Limb (tissue), 2 donors: Measurements from ENCODE around the gene CHST14.

Source experiments
- DNase-seq, 2 donors: peaks; one replicate each; pipeline ENCODE4 v3.0.0-alpha.2; 2016; ENCODE audit errors: extremely low spot score in 2 of 2

The CHST14 gene, protein sequence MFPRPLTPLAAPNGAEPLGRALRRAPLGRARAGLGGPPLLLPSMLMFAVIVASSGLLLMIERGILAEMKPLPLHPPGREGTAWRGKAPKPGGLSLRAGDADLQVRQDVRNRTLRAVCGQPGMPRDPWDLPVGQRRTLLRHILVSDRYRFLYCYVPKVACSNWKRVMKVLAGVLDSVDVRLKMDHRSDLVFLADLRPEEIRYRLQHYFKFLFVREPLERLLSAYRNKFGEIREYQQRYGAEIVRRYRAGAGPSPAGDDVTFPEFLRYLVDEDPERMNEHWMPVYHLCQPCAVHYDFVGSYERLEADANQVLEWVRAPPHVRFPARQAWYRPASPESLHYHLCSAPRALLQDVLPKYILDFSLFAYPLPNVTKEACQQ

DNA sequence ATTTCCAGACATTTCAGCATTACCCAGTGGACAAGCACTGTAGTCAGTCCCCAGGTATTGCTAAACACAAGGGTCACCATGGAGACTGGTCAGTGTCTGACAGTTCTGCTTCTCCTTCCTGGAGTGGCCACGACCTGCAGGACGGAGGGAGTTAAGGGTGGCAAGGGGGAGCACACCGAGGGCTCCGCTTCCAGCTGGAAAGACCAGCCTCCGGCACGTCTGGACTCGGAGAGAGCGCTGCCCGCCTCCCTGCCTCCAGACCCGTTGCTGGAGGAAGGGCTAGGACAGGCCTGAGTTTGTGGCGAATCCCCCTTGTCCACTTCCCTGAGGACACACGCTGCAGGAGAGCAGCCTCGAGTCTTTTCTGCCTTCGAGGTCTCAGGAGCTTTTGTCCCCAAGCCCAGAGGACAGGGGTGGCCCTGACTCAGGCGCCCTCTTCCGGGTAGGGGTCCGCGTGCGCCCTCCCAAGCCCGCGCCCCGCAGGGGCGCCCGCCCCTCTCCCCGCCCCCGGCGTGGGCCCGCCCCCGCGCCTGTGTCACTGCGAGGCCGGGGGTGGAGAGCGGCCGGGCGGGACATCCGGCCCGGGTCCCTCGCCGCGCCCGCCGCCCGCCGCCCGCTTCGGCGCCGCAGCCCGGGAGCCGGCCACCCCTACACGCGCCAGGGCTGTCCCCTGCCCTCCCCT is at the start of gene CHST14:
CHST14 (plus strand) TSS at position 562 of the 682 bp plus-strand sequence. CDS start 230 bp downstream, outside the sequence.
- DNase-seq, result peak; percentile 53 to 86

DNA sequence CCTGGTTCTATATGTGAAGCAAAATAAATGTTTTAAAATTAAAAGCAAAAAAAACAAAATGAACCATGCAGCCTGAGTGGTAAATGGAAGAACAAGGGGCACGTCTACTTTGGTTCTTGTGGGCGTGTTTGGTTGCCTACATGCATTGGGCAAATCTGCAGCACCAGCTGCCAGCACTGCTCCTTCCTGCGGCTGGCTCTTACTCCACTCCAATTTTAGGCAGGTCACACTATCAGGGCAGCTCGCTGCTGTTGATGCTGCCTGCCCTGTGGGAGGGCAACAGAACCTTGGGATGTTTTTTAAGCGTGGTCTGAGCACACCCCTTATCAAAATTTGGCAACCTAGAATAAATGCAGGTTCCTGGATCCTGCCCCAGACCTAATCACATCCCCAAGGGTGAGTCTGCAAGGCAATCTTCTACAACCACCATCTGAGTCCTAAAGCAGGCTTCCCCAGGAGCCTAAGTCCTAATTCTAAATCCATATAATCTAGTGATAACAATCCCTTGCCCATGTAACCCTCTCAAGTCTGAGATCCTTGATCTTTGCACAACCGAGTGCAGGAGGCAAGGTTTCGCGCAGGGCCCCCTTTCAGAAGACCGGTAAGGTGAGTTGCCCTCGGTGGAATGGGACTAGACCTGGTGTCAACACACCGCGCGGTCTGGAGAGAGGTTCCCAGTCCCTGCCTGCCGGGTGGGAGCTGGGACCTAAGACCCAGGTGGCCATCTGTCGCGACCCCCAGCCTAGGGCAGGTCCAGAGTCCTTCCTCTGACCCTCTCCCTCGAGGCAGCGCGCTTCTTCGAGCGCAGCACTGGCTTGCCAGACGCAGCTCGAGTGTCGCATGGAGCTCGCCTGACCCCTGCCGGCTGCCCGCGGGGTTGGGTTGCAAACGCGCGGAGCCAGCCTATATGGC is 49.3 kb upstream of the CHST14 start:
- DNase-seq, result peak; percentile 64 to 89

DNA sequence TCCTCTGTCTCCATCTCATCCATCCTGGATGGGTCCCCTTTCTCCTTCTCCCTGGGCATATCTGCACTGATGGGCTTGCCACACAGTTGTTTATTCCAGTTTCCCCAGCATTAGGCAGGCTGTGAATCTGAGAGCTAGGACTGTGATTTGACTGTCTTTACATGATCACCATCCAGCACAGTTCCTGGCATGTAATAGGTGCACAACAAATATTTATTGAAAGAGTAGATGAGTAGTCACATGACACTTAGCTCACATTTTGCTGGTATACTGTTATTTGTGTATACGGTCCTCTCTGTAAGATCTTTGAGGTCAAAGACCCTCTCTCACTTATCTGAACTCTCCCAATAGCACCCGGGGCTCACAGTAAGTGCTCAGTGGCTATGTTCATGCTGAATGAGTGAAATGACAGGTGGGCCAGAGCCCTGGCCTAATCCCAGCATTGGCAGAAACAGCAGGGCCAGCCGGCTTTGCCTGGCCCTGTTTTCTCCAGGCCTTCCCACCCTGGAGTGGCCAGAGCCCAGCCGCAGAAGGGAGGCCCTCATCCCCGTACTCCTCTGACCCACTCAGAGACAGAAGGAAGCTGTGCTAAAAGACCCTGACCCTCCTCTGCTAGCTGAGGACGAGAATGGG is 46.2 kb upstream of the CHST14 start:
- DNase-seq, result no peak

DNA sequence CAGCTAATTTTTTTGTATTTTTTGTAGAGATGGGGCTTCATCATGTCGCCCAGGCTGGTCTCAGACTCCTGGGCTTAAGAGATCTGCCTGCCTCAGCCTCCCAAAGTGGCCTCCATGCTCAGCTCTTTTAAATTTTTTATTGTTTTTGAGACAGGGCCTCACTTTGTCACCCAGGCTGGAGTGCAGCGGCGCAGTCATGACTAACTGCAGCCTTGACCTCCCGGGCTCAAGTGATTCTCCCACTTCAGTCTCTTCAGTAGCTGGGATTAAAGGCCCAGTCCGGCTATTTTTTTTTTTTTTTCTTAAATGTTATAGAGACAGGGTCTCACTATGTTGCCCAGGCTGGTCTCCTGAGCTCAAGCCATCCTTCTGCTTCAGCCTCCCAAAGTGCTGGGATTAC is 45.1 kb upstream of the CHST14 start:
- no peak for DNase-seq

DNA sequence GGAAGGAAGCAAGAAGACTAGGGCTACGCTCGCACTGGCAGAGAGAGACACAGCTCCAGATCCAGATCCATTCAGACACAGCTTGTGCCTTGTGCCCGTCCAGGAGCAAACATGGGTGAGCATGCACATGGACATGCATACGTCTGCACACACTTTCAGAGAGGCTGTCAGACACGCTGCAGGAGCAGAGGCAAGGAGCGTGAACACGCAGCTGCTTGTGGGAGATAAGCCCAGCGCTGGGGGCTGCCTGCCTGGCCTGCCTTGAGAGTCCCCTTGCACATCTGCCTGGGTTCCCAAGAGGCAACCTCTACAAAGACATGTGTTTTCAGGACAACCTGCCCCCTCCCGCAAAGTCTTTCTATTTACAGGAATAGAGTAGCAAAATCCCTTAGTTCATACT is 43.6 kb upstream of the CHST14 start:
- DNase-seq, result no peak

DNA sequence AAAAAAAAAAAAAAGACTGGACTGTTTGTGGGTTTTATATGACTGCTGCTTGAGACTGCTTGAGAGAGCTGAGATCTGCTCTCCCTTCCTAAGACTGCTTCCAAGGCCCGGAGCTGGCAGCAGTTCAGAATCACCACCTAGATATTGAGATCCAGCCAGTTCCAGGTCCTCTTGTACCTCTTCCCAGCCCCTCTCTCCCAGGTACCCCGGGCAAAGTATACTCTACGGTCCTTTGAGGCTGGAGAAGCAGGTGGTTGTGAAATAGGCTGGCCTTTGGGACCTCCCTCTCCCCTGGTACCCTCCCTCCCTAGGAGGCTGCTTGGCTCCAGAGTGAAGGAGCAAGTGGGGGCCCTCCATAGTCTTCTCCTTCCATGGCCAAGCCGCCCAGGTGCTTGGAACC is 42.6 kb upstream of the CHST14 start:
- DNase-seq, result no peak

DNA sequence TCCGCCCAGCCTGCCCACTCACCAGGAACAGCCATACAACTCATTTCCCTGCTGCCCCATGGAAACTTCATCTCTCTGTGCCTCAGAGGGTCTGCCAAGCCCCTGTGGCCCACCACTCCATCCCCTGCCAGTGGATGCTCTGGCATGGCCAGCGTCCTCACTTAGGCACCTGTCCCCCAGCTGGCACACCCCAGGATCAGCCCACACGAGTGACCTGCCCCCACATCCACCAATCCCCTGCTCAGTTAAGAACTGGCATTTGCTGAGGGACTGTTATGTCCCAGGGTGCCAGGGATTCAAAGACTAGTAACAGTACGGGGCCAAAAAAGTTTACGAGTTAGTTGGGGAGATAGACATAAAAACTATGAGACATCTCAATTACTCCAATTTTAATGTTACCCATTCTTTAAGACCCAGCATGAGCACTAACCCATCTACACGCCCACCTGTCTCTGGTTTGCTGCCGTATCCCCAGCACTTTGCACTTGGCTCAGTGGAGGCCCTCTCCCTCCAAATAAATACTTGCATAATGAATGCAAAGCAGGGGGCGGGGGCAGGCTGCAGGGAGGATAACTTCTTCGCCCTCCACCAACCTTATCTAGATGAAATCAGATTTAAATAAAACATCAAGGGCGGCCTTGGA is 41.6 kb upstream of the CHST14 start:
- DNase-seq, result no peak

DNA sequence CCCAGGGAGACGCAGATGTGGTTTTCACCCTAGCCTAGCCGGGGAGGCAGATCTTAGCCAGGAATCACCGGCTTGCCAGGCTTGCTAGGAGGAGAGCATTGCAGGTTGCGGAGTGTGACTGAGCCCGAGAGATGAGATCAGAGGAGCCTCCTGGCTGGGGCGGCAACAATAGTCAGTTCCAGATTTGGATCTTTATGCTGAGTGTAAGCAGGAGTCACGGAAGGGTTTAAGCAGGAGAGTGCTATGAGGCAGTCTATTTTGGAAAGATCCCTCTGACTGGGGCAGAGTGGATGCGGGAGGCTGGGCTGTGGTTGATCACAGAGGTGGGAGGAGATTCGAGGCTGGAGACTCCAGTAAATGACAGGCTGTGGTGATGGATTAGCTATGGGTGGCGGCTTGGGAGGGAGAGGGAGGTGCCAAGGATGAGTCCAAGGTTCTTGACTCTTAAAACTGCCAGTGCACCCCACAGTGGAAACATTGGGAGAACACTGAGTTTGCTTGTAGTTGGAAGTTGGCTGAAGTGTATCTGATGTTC is 40.4 kb upstream of the CHST14 start:
- no peak for DNase-seq

DNA sequence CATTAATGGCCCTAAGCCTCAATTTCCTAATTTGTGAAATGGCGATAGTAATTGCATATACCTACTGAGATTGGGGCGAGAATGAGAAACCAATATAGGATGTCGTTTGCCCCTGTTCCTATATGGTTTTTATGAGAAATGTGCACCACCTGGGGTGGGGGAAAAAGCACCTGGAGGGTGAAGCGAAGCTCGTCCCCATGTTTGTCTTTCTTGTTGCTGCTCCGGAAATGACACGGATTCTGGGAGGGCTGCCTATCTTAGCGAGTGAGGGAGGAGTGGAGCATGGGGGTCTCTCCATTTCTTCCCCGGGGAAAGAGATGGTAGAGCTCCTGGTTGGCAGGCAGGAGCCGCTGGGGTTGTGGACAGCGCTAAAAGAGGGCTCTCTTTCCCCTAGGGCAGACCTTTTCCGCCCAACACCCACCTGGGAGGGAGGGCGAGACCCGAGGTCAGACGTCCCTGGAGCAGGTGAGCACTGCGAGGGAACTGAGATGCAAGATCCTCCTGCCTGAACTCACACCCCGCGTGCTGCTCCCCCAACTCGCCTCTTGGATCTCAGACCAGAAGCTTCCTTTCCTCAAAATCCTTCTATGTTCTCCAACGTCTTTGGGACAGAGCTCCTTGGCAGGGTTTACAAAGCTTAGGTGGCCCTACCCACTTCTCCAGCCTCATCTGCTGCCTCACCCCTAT is 35.6 kb upstream of the CHST14 start:
- DNase-seq, result no peak

DNA sequence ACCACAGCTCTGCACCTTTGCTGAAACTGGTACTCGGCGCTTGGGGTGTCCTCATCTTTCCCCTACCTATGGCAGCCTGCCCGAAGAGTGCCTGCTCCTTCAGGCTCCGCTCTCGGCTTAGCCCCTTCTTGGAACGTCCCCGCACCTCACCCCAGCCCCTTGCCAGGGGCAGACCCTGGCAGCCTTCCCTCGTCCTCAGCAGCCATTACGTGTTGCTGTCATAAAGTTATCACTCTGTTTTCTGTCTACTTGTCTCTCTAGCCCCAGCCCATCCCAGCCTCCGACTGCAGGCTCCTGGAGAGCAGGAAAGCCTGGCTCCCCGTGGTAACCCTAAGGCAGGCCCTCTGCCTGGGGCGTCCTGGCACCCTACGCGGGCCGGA is 35.1 kb upstream of the CHST14 start:
- no peak for DNase-seq

DNA sequence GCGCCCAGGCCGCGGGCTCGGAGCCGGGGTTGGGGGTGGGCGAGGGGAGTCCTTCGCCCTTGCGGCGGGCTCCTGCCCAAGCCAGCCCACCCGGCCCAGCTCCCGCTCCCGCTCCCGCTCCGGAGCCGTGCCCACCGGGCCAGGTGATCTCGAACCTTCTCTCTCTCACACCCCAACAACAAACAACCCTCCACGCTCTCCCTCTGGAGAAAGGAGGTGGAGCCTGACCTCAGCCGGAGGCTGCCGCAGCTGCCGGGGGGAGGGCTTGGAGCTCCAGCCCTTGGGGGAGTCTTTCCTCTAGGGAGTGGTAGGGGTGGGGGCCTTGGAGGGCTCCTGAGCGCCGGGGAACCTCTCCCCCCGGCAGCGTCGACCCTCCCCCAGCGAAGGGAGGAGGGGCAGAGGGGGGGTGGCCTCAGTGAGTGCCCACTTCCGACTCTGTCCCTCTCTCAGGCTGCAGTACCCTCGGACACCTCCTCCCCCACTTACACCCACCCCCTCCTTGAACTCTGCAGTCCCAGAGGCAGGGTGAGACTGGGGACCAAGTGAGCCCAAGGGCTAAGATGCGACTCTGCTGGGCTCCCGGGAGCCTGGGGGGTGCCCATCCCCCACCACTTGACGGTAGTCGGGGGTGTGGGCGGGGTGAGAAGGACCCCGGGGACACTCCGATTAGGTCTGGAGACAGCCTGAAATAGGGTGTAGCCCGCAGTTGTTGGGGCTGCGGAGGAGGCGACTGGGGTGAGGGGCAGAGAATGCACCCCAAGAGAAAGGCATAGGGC is 34.5 kb upstream of the CHST14 start:
- peak in 1 of 2 donors; percentile 65 for DNase-seq

DNA sequence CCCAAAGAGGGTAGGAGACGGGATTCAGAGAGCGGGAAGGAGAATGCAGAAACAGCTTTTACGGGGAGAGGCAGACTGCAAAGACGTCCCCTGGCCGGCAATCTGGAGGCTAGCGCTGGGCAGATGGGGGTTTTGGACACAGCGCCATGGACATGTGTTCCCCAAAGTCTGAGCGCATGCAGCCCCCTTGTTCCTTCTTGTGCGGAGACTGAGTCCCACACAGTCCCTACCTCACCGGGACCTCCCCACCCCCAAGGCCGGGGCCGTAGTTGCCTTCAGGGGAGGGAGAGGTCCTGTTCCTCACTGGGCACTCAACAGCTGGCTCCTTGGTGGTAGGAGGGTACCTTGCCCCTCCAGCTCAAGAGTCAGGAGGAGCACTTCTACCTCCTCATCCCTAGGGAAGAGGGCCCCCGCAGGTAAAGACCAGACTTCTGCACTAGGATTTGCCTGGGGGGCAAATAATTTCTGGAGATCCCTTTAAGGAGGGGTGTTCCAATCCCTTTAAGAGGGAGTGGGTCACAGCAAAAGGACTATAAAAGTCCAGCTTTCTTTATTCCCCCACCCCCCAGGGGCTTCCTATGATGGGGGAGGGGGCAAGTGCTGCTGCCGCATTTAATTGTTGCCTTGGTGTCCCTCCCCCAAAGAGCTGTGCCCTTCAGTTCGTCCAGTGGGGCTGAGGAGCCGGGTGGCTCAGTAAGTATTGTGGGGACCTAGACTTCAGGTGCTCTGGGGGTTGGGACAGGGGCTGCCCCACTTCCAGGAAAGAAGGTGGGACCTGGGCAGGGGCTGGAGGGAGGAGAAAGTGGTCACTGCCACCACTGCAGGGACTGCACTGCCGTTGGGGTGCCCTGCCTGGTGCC is 33.7 kb upstream of the CHST14 start:
- DNase-seq, result no peak

DNA sequence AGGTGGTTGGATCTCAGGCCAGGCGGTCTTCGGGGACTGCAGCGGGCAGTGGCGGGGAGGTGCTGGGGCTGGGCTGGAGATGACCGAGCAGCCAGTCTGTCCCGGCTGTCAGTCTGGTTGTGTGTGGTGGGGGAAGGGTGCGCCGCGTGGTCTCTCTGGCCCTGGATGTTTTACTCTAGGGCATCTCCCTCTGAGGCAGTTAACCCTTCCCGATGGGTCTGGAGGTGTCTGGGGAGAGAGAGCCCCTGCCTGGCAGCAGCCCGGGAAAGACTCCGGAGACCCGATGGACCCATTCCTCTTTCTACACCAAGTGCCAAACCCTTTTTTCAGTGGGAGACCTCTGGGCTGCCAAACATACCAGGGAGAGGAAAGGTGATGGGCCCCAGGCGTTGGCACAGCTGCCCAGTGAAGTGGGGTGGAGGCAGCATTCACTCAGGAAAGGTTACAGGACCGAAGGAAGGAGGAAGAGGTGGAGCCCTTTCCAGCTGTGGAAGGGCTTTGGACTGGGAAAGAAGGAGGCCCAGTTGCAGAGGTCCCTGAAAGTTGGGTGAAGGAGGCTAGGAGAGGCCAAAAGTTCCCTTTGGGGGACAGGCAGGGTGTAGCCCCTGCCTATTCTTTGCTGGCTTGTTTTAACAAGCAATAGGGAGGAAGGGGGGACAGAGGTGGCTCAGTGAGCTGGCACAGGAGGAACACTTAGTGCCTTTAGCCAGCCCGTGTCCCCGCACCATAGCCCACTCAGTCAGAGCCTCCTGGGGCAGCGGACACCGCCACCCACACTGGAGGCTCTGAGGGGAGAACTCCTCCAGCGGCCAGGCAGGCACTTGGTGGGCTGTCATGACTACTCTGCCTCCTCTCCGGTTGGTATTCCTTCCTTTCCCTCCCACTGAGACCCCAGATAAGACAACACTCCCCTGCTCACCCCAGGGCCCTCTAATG is 32.8 kb upstream of the CHST14 start:
- DNase-seq, result peak in 1 of 2 donors; percentile 40

DNA sequence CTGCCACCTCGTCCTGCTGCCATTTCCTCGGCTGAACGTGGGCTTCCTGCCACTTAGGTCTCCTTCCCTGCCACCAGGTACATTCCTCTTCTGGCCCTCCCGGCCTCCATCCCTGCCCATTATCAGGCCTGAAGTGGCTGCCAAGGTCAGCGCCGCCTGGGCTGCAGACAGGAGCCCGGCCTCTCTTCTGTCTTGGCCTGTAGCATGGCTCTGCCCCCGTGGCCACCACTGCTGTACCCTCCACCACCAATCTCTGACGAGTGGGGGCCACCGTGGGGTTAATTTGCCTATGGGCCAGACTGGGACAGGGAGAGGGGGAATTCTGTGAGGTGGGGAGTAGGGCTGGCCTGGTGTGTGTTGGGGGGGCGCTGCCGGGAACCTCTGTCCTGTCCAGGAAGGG is 32.1 kb upstream of the CHST14 start:
- DNase-seq, result peak in 1 of 2 donors; percentile 45

DNA sequence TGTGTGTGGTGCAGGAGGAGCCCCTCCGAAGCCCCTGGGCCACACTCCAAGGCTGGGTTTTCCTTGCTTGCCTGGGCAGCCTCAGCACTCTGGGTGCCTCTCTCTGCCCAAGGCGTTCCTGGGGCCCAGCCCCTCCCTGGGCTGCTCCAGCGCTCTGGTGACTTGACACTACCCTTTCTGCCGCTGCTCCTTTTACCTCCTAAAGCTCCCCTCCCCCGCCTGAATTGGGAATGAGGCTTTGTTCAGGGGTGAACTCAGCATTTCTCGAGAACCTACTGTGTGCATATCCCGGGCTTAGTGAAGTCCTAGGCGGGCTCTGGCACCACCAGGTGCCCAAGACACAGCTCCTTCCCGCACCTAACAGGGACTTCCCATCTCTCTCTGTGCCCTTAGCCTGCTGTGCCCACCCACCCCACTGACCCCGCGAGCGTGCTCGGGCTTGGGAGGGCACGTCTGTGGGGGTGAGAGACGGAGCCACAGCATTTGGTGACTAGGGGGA is 31.3 kb upstream of the CHST14 start:
- peak in 1 of 2 donors; percentile 46 for DNase-seq

DNA sequence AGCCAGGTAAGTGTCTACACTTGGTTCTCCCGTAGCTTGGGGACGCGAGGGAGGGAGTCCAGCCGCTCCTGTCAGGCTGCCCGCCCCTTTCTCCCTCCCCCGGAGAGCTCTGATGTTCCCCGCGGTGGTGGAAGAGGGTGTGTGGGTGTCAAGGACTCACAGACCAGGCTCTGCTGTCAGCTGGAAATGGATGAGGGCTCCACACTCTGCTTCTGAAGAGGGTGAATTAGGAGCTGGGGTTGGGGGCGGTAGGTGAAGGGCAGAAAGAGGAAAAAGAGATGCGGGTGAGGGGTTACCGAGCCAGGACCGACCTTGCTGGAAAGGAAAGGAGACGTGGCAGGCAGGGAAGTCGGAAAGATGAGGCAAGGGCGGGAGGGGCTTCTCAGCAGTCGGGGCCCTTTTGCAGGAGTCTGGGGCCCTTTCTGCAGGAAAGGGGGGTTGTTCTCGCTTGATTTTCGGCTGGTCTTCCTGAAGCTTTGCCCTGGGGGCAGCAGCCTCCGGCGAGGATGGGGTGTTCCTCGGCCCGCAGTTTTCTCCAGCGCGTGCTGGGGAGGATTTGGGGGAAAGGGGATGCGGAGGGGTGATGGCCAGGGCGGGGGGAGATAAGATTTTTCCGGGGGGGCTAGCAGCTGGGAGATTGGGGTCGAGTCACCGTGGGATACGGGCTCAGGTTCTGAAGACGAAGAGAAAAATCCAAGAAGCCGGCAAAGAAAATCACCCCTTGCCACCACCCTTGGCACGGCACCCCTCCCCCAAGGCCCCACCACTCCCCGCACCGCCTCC is 30.6 kb upstream of the CHST14 start:
- DNase-seq, result peak in 1 of 2 donors; percentile 65
